GM12878 (cell line): Measurements from ENCODE around the gene NOB1. TPM values are rescaled to one million over a fixed set of nuclear protein-coding genes. Genes with fewer than 3 reads are reported as not detected.

Source experiments
- BACH1 ChIP-seq: fragments of 450-650 bp; IDR thresholded peaks from 2 replicates; pipeline ENCODE4 v1.6.1; 2017; ENCODE audit warnings: mild to moderate bottlenecking, borderline replicate concordance
- BHLHE40 ChIP-seq, 2 experiments: fragments of 450-650 bp in 1 of 2; IDR thresholded peaks; 2 replicates each; pipeline ENCODE4 v1.6.1; 2011 to 2017; ENCODE audit warnings: low read depth in 2 of 2, borderline replicate concordance in 1 of 2, improper control_type of control experiment in 1 of 2, low read length in 1 of 2, mild to moderate bottlenecking in 1 of 2
- CREM ChIP-seq: IDR thresholded peaks from 2 replicates; pipeline ENCODE4 v1.6.1; 2014; ENCODE audit warnings: antibody characterized with exemption, low read depth
- EGR1 ChIP-seq, 2 experiments: IDR thresholded peaks; 1 replicate in 1 of 2; 2 replicates in 1 of 2; pipeline ENCODE4 v1.6.1; 2011 to 2012; ENCODE audit warnings: low read depth in 2 of 2, low read length in 2 of 2, borderline replicate concordance in 1 of 2, mild to moderate bottlenecking in 1 of 2, moderate library complexity in 1 of 2
- ESRRA ChIP-seq: IDR thresholded peaks from 2 replicates; pipeline ENCODE4 v1.6.1; 2012; ENCODE audit warnings: mild to moderate bottlenecking, low read length, improper control_type of control experiment
- EZH2 ChIP-seq: IDR thresholded peaks from 2 replicates; pipeline ENCODE4 v1.6.1; 2012; ENCODE audit warnings: low read depth, mild to moderate bottlenecking, control low read depth, inconsistent platforms, low read length, borderline replicate concordance; ENCODE audit not compliant: control insufficient read depth
- HCFC1 ChIP-seq: fragments of 150-350 bp; IDR thresholded peaks from 2 replicates; pipeline ENCODE4 v1.6.1; 2014; ENCODE audit warnings: low read length
- IKZF1 ChIP-seq: fragments of 450-650 bp; conservative IDR thresholded peaks from 2 replicates; pipeline ENCODE4 v1.6.1; 2017; ENCODE audit warnings: antibody characterized with exemption, mild to moderate bottlenecking
- IKZF2 ChIP-seq, 2 experiments: fragments of 450-650 bp; IDR thresholded peaks; 2 replicates each; pipeline ENCODE4 v1.6.1; 2017; ENCODE audit warnings: mild to moderate bottlenecking in 2 of 2, moderate library complexity in 2 of 2
- MEF2B ChIP-seq: fragments of 450-650 bp; IDR thresholded peaks from 2 replicates; pipeline ENCODE4 v1.6.1; 2018; ENCODE audit warnings: mild to moderate bottlenecking, moderate library complexity; ENCODE audit not compliant: partially characterized antibody, poor library complexity, severe bottlenecking
- POLR2A ChIP-seq: IDR thresholded peaks from 2 replicates; pipeline ENCODE4 v1.6.1; 2011; ENCODE audit warnings: low read depth, mild to moderate bottlenecking, low read length
- POU2F2 ChIP-seq: IDR thresholded peaks from 3 replicates; pipeline ENCODE4 v1.6.1; 2011; ENCODE audit warnings: low read depth, mild to moderate bottlenecking, low read length, borderline replicate concordance
- SIX5 ChIP-seq: IDR thresholded peaks from 2 replicates; pipeline ENCODE4 v1.6.1; 2011; ENCODE audit warnings: mild to moderate bottlenecking, low read depth, low read length, moderate library complexity; ENCODE audit not compliant: severe bottlenecking
- SRF ChIP-seq, 2 experiments: IDR thresholded peaks; 2 replicates each; pipeline ENCODE4 v1.6.1; 2011; ENCODE audit warnings: low read depth in 2 of 2, low read length in 2 of 2, mild to moderate bottlenecking in 1 of 2, moderate library complexity in 1 of 2
- ZBED1 ChIP-seq: IDR thresholded peaks from 2 replicates; pipeline ENCODE4 v1.6.1; 2016; ENCODE audit warnings: borderline replicate concordance
- ZNF24 ChIP-seq: fragments of 450-650 bp; IDR thresholded peaks from 2 replicates; pipeline ENCODE4 v1.6.1; 2017; ENCODE audit warnings: antibody characterized with exemption, mild to moderate bottlenecking
- ZNF274 ChIP-seq: IDR thresholded peaks from one replicate; pipeline ENCODE4 v1.8.0; 2011; ENCODE audit not compliant: insufficient read length, insufficient read depth
- polyA plus RNA-seq, 11 experiments: library from polyadenylated mRNA; depleted of rRNA in 4 of 11; unstranded in 6 of 11; stranded (reverse) in 5 of 11; fragments of >200 nt; fragmentation: Nextera tagmentation in 4 of 11; fragmentation: Illumina TruSeq in 1 of 11; extraction: Ambion mirVana in 4 of 11; extraction: Trizol in 1 of 11; gene quantifications; 1 replicate in 1 of 11; 2 replicates in 10 of 11; pipeline versions ENCODE4 v1.2.1 to v1.2.3, GENCODE V29; 2011 to 2016; ENCODE audit warnings: inconsistent platforms in 2 of 11, missing spikeins in 2 of 11, low read depth in 1 of 11
- total RNA-seq, 4 experiments: library from RNA; depleted of rRNA in 3 of 4; stranded (reverse); fragments of >200 nt in 3 of 4; fragmentation: Illumina TruSeq in 1 of 4; extraction: Trizol in 1 of 4; gene quantifications; 2 replicates each; pipeline versions ENCODE4 v1.2.1 to v1.2.3, GENCODE V29; 2013 to 2021
- TF ChIP-seq, protein P1 (sequence below): fragments of 450-650 bp; formaldehyde crosslinking; IDR thresholded peaks from 2 replicates; pipeline ENCODE4 v1.4.0; 2020; ENCODE audit warnings: mild to moderate bottlenecking, moderate library complexity
- TF ChIP-seq, protein P2 (sequence below): fragments of 450-650 bp; IDR thresholded peaks from 2 replicates; pipeline ENCODE4 v1.6.1; 2017; ENCODE audit warnings: mild to moderate bottlenecking, moderate library complexity
- TF ChIP-seq, protein P3 (sequence below): IDR thresholded peaks from 2 replicates; pipeline ENCODE4 v1.6.1; 2012; ENCODE audit warnings: low read depth, low read length, improper control_type of control experiment

NOB1 gene
- total and polyA plus RNA-seq, 10 of the 15 experiments (the other 5 are each of a cell fraction or from before 2014, with no cell fraction given) = 31.1 to 117 (median 78.0) TPM

DNA sequence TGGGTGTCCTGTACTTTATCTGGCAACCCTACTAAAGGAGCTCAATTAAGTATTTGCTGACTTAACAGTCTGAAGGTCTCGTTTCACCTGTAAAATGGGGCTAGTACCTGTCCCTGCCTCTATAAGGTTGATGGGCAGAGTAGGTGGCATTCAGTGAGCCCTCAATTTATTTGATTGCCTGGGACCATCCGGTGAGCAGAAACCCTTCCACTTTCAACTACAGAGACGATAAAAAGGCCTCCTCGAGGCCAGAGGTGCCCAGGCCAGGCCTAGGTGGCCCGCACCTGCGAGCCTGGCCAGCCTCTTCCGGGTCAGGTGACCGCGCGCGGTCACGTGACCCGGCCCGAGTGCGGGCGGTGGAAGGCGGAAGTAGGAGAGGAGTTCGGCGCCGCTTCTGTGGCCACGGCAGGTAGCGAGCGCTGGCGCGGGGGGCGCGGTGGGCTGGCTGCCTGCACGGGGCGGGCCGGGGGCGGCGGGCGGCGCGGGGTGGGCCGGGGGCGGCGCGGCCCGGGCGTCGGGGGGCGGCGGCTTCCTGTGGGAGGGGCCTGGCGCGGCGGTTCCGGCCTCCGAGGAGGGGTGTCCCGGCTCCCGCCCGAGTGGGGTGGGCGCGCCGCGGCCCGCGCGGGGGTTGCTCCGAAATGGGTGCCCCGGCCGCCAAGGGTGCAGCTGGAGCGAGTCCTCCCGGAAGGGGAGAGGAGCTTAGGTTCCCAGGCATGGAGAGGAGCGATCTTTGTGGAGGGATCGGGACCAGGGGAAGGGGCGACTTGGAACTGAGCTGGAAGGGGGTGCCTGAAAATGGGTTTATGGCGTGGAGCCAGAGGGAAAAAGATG lies 7.5 kb upstream of the NOB1 start, which contains the start of gene WWP2 (continued):
- TF ChIP-seq, protein P1, sequence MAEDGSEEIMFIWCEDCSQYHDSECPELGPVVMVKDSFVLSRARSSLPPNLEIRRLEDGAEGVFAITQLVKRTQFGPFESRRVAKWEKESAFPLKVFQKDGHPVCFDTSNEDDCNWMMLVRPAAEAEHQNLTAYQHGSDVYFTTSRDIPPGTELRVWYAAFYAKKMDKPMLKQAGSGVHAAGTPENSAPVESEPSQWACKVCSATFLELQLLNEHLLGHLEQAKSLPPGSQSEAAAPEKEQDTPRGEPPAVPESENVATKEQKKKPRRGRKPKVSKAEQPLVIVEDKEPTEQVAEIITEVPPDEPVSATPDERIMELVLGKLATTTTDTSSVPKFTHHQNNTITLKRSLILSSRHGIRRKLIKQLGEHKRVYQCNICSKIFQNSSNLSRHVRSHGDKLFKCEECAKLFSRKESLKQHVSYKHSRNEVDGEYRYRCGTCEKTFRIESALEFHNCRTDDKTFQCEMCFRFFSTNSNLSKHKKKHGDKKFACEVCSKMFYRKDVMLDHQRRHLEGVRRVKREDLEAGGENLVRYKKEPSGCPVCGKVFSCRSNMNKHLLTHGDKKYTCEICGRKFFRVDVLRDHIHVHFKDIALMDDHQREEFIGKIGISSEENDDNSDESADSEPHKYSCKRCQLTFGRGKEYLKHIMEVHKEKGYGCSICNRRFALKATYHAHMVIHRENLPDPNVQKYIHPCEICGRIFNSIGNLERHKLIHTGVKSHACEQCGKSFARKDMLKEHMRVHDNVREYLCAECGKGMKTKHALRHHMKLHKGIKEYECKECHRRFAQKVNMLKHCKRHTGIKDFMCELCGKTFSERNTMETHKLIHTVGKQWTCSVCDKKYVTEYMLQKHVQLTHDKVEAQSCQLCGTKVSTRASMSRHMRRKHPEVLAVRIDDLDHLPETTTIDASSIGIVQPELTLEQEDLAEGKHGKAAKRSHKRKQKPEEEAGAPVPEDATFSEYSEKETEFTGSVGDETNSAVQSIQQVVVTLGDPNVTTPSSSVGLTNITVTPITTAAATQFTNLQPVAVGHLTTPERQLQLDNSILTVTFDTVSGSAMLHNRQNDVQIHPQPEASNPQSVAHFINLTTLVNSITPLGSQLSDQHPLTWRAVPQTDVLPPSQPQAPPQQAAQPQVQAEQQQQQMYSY (CRISPR knock-in tag) = peak; percentile 89
- TF ChIP-seq BHLHE40 (IDR thresholded peaks at IDR 0.05; ENCODE audit: borderline replicate concordance in 1 of 2, low read depth in 2 of 2, low read length in 1 of 2) (peak; percentile 95 to 99), ESRRA (0 out of 2 replicates have a peak, but pooled peaks have one; percentile 30), ZNF24 (peak; percentile 49; the same call in 1 of the 2 replicates), BACH1 (peak; percentile 49), ZNF274 (no peak), IKZF2 (IDR thresholded peaks at IDR 0.05) (0 out of 4 replicates have a peak, but pooled peaks of 1 of the 2 experiments have one; percentile 26), SRF (IDR thresholded peaks at IDR 0.05; ENCODE audit: low read depth in 2 of 2, low read length in 2 of 2) (no peak), EZH2 (no peak), POU2F2 (peak; percentile 71; the same call in 2 of the 3 replicates), IKZF1 (peak; percentile 48), EGR1 (IDR thresholded peaks at IDR 0.05; ENCODE audit: borderline replicate concordance in 1 of 2, low read depth in 2 of 2, low read length in 2 of 2) (peak in 1 of 2 experiments; percentile 58; a peak in 2 of 3 replicates), HCFC1 (peak; percentile 54; the same call in 1 of the 2 replicates), SIX5 (peak; percentile 37), ZBED1 (peak; percentile 42; the same call in 1 of the 2 replicates), MEF2B (peak; percentile 22), POLR2A (peak; percentile 89), CREM (no peak)
- TF ChIP-seq, protein P2, sequence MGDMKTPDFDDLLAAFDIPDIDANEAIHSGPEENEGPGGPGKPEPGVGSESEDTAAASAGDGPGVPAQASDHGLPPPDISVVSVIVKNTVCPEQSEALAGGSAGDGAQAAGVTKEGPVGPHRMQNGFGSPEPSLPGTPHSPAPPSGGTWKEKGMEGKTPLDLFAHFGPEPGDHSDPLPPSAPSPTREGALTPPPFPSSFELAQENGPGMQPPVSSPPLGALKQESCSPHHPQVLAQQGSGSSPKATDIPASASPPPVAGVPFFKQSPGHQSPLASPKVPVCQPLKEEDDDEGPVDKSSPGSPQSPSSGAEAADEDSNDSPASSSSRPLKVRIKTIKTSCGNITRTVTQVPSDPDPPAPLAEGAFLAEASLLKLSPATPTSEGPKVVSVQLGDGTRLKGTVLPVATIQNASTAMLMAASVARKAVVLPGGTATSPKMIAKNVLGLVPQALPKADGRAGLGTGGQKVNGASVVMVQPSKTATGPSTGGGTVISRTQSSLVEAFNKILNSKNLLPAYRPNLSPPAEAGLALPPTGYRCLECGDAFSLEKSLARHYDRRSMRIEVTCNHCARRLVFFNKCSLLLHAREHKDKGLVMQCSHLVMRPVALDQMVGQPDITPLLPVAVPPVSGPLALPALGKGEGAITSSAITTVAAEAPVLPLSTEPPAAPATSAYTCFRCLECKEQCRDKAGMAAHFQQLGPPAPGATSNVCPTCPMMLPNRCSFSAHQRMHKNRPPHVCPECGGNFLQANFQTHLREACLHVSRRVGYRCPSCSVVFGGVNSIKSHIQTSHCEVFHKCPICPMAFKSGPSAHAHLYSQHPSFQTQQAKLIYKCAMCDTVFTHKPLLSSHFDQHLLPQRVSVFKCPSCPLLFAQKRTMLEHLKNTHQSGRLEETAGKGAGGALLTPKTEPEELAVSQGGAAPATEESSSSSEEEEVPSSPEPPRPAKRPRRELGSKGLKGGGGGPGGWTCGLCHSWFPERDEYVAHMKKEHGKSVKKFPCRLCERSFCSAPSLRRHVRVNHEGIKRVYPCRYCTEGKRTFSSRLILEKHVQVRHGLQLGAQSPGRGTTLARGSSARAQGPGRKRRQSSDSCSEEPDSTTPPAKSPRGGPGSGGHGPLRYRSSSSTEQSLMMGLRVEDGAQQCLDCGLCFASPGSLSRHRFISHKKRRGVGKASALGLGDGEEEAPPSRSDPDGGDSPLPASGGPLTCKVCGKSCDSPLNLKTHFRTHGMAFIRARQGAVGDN = peak; percentile 92
- TF ChIP-seq, protein P3, sequence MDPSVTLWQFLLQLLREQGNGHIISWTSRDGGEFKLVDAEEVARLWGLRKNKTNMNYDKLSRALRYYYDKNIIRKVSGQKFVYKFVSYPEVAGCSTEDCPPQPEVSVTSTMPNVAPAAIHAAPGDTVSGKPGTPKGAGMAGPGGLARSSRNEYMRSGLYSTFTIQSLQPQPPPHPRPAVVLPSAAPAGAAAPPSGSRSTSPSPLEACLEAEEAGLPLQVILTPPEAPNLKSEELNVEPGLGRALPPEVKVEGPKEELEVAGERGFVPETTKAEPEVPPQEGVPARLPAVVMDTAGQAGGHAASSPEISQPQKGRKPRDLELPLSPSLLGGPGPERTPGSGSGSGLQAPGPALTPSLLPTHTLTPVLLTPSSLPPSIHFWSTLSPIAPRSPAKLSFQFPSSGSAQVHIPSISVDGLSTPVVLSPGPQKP = no peak; the same call in 1 of the 2 replicates
